ENCODE data around the gene TMEM259. TPM values are rescaled to one million over a fixed set of nuclear protein-coding genes. Genes with fewer than 3 reads are reported as not detected.

The TMEM259 gene
- total and polyA plus RNA-seq, 2 donors (not counting 1 experiment from before 2014, with no cell fraction given): 373 to 607 TPM

- ChIA-PET CTCF (interaction anchor here (1.1 kb wide), 1 partner anchor 66 kb away, joined by 3 read pairs; no protein-coding TSS in a partner anchor), POLR2A (no interaction called here)
- H3K36me3 ChIP-seq (replicated peaks in 1 of 2; ENCODE audit: control extremely low read depth in 1 of 2, control insufficient read depth in 1 of 2, extremely low read depth in 1 of 2, insufficient read depth in 2 of 2, low read length in 1 of 2): peaks cover 0 to 23% of the 10 kb centered on the region in 2 experiments
Observed at GRCh38 chr19:988510-988909, 32.4 kb downstream of the TMEM259 start.

DNA sequence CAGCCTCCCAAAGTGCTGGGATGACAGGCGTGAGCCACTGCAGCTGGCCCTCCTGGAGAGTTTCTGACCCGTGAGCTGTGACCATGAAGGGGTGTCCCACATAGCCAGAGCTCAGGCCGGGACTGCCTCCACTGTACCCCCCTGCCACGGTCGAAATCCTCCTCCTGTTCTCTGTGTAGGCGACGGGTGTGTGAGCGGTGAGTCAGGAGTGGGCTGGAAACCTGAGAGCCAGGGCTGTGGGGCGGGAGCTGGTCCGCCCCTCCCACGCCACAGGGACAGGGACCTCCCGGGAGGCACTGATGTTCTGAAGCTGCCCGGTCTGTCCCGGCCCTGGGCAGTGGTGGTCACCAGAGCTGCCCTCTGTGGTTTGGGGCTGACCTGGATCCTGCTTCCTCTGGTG, 32.8 kb downstream of the TMEM259 start:
- Histone ChIP-seq H3K27ac (ENCODE audit: low read length in 2 of 2) (no peak overlapping the region), H2AFZ (ENCODE audit: insufficient read depth, low read depth, low read length, poor library complexity, severe bottlenecking) (no peak overlapping the region), H3K27me3 (replicated peaks in 1 of 4; ENCODE audit: control extremely low read depth in 1 of 4, control insufficient read depth in 3 of 4, insufficient read depth in 4 of 4, low read length in 3 of 4) (no peaks in the 10 kb centered on the region), H3K36me3 (replicated peaks in 1 of 2; ENCODE audit: control extremely low read depth in 1 of 2, control insufficient read depth in 1 of 2, extremely low read depth in 1 of 2, insufficient read depth in 2 of 2, low read length in 1 of 2) (peaks cover 0 to 23% of the 10 kb centered on the region in 2 experiments), H3K9ac (ENCODE audit: low read length) (no peak overlapping the region), H3K4me2 (replicated peaks; ENCODE audit: low read depth, low read length, poor library complexity, severe bottlenecking) (no peak overlapping the region), H4K20me1 (ENCODE audit: control insufficient read depth, insufficient read depth, low read length, poor library complexity, severe bottlenecking) (peaks cover 5% of the 10 kb centered on the region), H3K4me3 (ENCODE audit: control extremely low read depth in 1 of 5, extremely low read depth in 1 of 5, insufficient read depth in 1 of 5, low read depth in 2 of 5, low read length in 4 of 5) (no peak overlapping the region), H3K9me3 (ENCODE audit: control extremely low read depth in 1 of 3, control insufficient read depth in 2 of 3, insufficient read depth in 1 of 3, low read length in 2 of 3) (no peaks in the 10 kb centered on the region), H3K79me2 (ENCODE audit: control insufficient read depth, insufficient read depth, low read length) (peaks cover 23% of the 10 kb centered on the region), H3K4me1 (ENCODE audit: control insufficient read depth in 2 of 2, insufficient read depth in 2 of 2, low read length in 2 of 2) (peaks cover 12 to 20% of the 10 kb centered on the region in 2 donors)
- 85% methylated on average over 13 of the region's 14 CpGs for WGBS (ENCODE audit: insufficient coverage)
- ChIA-PET CTCF (interaction anchor here (1.1 kb wide), 1 partner anchor 66 kb away, joined by 3 read pairs; no protein-coding TSS in a partner anchor), POLR2A (interaction anchor here (0.7 kb wide), 2 partner anchors 29 to 53 kb away, joined by 6 read pairs; no protein-coding TSS in a partner anchor)
- Mint-ChIP-seq H3K27me3 (no peaks in the 10 kb centered on the region), H3K4me1 (peaks cover 16% of the 10 kb centered on the region), H3K9me3 (ENCODE audit: insufficient read depth) (no peaks in the 10 kb centered on the region), H3K4me3 (no peak overlapping the region), H3K27ac (no peak overlapping the region)
- no peak for ATAC-seq (ENCODE audit: low read depth)
- TF ChIP-seq EZH2 (IDR thresholded peaks at IDR 0.05; ENCODE audit: borderline replicate concordance, insufficient read depth, low read depth, low read length, poor library complexity, severe bottlenecking) (no peak), CTCF (IDR thresholded peaks at IDR 0.05) (no peak)
- intact Hi-C loops (cut with micrococcal nuclease): no loop called here
- DNase-seq: no peak

More at GRCh38 chr19:988510-988909, 32.4 kb downstream of the TMEM259 start:
- H4K20me1 ChIP-seq (ENCODE audit: control insufficient read depth, insufficient read depth, low read length, poor library complexity, severe bottlenecking): peaks cover 5% of the 10 kb centered on the region
- H3K9me3 ChIP-seq (ENCODE audit: control extremely low read depth in 1 of 3, control insufficient read depth in 2 of 3, insufficient read depth in 1 of 3, low read length in 2 of 3): no peaks in the 10 kb centered on the region
- H3K27ac Mint-ChIP-seq: no peak overlapping the region
- ATAC-seq (ENCODE audit: low read depth): no peak
- no peak for TF ChIP-seq CTCF (IDR thresholded peaks at IDR 0.05)
- TF ChIP-seq EZH2 (IDR thresholded peaks at IDR 0.05; ENCODE audit: borderline replicate concordance, insufficient read depth, low read depth, low read length, poor library complexity, severe bottlenecking): no peak
- H3K9ac ChIP-seq (ENCODE audit: low read length): no peak overlapping the region
- H3K4me3 ChIP-seq (ENCODE audit: control extremely low read depth in 1 of 5, extremely low read depth in 1 of 5, insufficient read depth in 1 of 5, low read depth in 2 of 5, low read length in 4 of 5): no peak overlapping the region
- H3K27ac ChIP-seq (ENCODE audit: low read length in 2 of 2): no peak overlapping the region
- no peak overlapping the region for H3K4me2 ChIP-seq (replicated peaks; ENCODE audit: low read depth, low read length, poor library complexity, severe bottlenecking)
- DNase-seq: no peak
- H3K27me3 ChIP-seq (replicated peaks in 1 of 4; ENCODE audit: control extremely low read depth in 1 of 4, control insufficient read depth in 3 of 4, insufficient read depth in 4 of 4, low read length in 3 of 4): no peaks in the 10 kb centered on the region
- no peak overlapping the region for H3K4me3 Mint-ChIP-seq
- intact Hi-C loops (cut with micrococcal nuclease): no loop called here
- 89% methylated on average over 15 of the region's 15 CpGs for WGBS (ENCODE audit: insufficient coverage)
- peaks cover 10 to 15% of the 10 kb centered on the region in 2 donors for H3K4me1 ChIP-seq (ENCODE audit: control insufficient read depth in 2 of 2, insufficient read depth in 2 of 2, low read length in 2 of 2)
- H3K27me3 Mint-ChIP-seq: no peaks in the 10 kb centered on the region
- peaks cover 16% of the 10 kb centered on the region for H3K4me1 Mint-ChIP-seq
- peaks cover 23% of the 10 kb centered on the region for H3K79me2 ChIP-seq (ENCODE audit: control insufficient read depth, insufficient read depth, low read length)
- H2AFZ ChIP-seq (ENCODE audit: insufficient read depth, low read depth, low read length, poor library complexity, severe bottlenecking): no peak overlapping the region
- no peaks in the 10 kb centered on the region for H3K9me3 Mint-ChIP-seq (ENCODE audit: insufficient read depth)
